HG03045 (cell line): ENCODE measurements around the gene HNRNPA2B1.
"Not testable (repeated sequence)": the region's sequence is repeated elsewhere in the genome, so short reads cannot be mapped to it uniquely, and the experiment has no call there.

Source experiments
- ATAC-seq: cut with Tn5 transposase; IDR thresholded peaks from one replicate; pipeline ENCODE4 v1.9.1; 2021; ENCODE audit warnings: mild to moderate bottlenecking, moderate library complexity; ENCODE audit not compliant: unreplicated experiment

HNRNPA2B1 gene

GRCh38 chr7:26166684-26167266 is 33.8 kb downstream of the HNRNPA2B1 start:
- ATAC-seq = peak; percentile 40

- no peak for ATAC-seq
Measured at GRCh38 chr7:26165950-26166683, 34.4 kb downstream of the HNRNPA2B1 start.

GRCh38 chr7:26163804-26164203 is 36.7 kb downstream of the HNRNPA2B1 start:
- ATAC-seq = not testable (repeated sequence)

- ATAC-seq = no peak
Measured at GRCh38 chr7:26162431-26162830, 38.1 kb downstream of the HNRNPA2B1 start.

GRCh38 chr7:26160896-26161295 is 39.6 kb downstream of the HNRNPA2B1 start:
- ATAC-seq = no peak

- no peak for ATAC-seq
Measured at GRCh38 chr7:26159243-26159642, 41.3 kb downstream of the HNRNPA2B1 start.

GRCh38 chr7:26157520-26158105 is 42.9 kb downstream of the HNRNPA2B1 start:
- ATAC-seq = no peak

- ATAC-seq = peak; percentile 30
Measured at GRCh38 chr7:26156451-26157420, 43.8 kb downstream of the HNRNPA2B1 start.

GRCh38 chr7:26155531-26156375 is 44.8 kb downstream of the HNRNPA2B1 start:
- no peak for ATAC-seq

GRCh38 chr7:26153823-26154783 is 46.4 kb downstream of the HNRNPA2B1 start:
- no peak for ATAC-seq

GRCh38 chr7:26153241-26153822 is 47.2 kb downstream of the HNRNPA2B1 start:
- ATAC-seq = no peak

GRCh38 chr7:26152782-26153240 is 47.7 kb downstream of the HNRNPA2B1 start:
- ATAC-seq = peak; percentile 27

- ATAC-seq = peak; percentile 72
Measured at GRCh38 chr7:26151953-26152781, 48.4 kb downstream of the HNRNPA2B1 start, which contains the start of gene NFE2L3. NFE2L3 (plus strand) TSS chr7:26152198; CDS start chr7:26152499, 301 bp downstream.

GRCh38 chr7:26151650-26151952 is 48.9 kb downstream of the HNRNPA2B1 start:
- no peak for ATAC-seq

GRCh38 chr7:26151096-26151495 is 49.5 kb downstream of the HNRNPA2B1 start:
- no peak for ATAC-seq

- no peak for ATAC-seq
Measured at GRCh38 chr7:26149391-26149977, 51.1 kb downstream of the HNRNPA2B1 start.

GRCh38 chr7:26148307-26148700 is 52.2 kb downstream of the HNRNPA2B1 start:
- not testable (repeated sequence) for ATAC-seq
